Loucy (cell line): Measurements from ENCODE around the gene METTL17.

ENCODE experiments used
- CTCF ChIP-seq: fragments of 200-600 bp; sonication (generic); conservative IDR thresholded peaks from 2 replicates; pipeline ENCODE4 v1.5.1; 2014; ENCODE audit warnings: mild to moderate bottlenecking, antibody characterized with exemption, low read length
- EZH2phosphoT487 ChIP-seq: fragments of 200-600 bp; IDR thresholded peaks from 2 replicates; pipeline ENCODE4 v1.6.1; 2018; ENCODE audit warnings: antibody characterized with exemption, mild to moderate bottlenecking, moderate library complexity, borderline replicate concordance

- TF ChIP-seq CTCF (0 out of 2 replicates have a peak, but pooled peaks have one; percentile 5), EZH2phosphoT487 (no peak)
These were observed 50.7 kb downstream of the METTL17 start for GRCh38 chr14:21040370-21040925.
